Mammary epithelial cell (primary cell): ENCODE measurements around the gene NES.

Experiments
- EZH2 ChIP-seq: IDR thresholded peaks from 2 replicates; pipeline ENCODE4 v1.6.1; 2012; ENCODE audit warnings: low read length, inconsistent platforms, borderline replicate concordance
- TF ChIP-seq, protein P1 (sequence below), 2 donors: IDR thresholded peaks in 1 of 2; conservative IDR thresholded peaks in 1 of 2; 2 replicates each; pipeline ENCODE4 v1.5.1; 2011 to 2012; ENCODE audit warnings: inconsistent platforms in 2 of 2, low read length in 2 of 2, mild to moderate bottlenecking in 2 of 2, control low read depth in 1 of 2, low read depth in 1 of 2; ENCODE audit not compliant: insufficient read depth in 1 of 2; ENCODE audit errors: extremely low read depth in 1 of 2

DNA sequence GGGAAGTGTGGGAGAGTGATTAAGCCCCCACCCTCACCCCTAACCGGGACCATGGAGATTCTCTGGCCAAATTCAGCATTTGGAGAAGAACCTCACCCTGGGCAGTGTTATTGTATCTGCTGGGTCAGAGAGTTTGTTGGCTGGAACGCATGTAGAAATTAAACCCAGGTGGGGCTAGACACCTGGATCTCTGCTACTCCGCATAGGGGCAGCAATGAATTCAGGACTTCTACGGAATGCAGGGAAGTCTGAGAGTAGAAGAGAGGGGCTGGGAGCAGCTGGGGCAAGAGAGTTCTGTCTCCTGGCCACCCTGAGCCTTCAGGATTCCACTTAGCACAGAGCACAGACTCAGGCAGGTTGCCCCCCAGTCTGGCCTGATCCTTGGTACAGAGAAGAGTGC lies 31.8 kb upstream of the NES start:
- TF ChIP-seq, protein P1, sequence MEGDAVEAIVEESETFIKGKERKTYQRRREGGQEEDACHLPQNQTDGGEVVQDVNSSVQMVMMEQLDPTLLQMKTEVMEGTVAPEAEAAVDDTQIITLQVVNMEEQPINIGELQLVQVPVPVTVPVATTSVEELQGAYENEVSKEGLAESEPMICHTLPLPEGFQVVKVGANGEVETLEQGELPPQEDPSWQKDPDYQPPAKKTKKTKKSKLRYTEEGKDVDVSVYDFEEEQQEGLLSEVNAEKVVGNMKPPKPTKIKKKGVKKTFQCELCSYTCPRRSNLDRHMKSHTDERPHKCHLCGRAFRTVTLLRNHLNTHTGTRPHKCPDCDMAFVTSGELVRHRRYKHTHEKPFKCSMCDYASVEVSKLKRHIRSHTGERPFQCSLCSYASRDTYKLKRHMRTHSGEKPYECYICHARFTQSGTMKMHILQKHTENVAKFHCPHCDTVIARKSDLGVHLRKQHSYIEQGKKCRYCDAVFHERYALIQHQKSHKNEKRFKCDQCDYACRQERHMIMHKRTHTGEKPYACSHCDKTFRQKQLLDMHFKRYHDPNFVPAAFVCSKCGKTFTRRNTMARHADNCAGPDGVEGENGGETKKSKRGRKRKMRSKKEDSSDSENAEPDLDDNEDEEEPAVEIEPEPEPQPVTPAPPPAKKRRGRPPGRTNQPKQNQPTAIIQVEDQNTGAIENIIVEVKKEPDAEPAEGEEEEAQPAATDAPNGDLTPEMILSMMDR (conservative IDR thresholded peaks at IDR 0.05 in 1 of 2, IDR thresholded peaks at IDR 0.05 in 1 of 2; ENCODE audit: extremely low read depth in 1 of 2, insufficient read depth in 1 of 2, low read depth in 1 of 2, low read length in 2 of 2): no peak
- no peak for TF ChIP-seq EZH2
